GM18505 (cell line): ENCODE measurements around the gene RIPOR3.
A peak's percentile ranks its signal among the peaks of the same experiment; 100 is the strongest.

Experiments
- ATAC-seq: cut with Tn5 transposase; IDR thresholded peaks from one replicate; pipeline ENCODE4 v1.9.1; 2021; ENCODE audit not compliant: unreplicated experiment
- POLR2A ChIP-seq: IDR thresholded peaks from 4 replicates; pipeline ENCODE4 v1.6.1; 2011; ENCODE audit warnings: borderline replicate concordance; ENCODE audit not compliant: insufficient read depth, insufficient read length; ENCODE audit errors: extremely low read depth

The RIPOR3 gene

GRCh38 chr20:50594591-50595432 lies 96.5 kb downstream of the RIPOR3 start:
- no peak for ATAC-seq

GRCh38 chr20:50594231-50594590 lies 97.1 kb downstream of the RIPOR3 start:
- ATAC-seq: no peak
- no peak for TF ChIP-seq POLR2A

More at GRCh38 chr20:50594591-50595432, 96.5 kb downstream of the RIPOR3 start:
- TF ChIP-seq POLR2A: no peak

GRCh38 chr20:50593005-50593335 lies 98.4 kb downstream of the RIPOR3 start:
- ATAC-seq: no peak
- no peak for TF ChIP-seq POLR2A

- ATAC-seq: no peak
- TF ChIP-seq POLR2A: no peak
Measured at GRCh38 chr20:50592282-50593004, 98.9 kb downstream of the RIPOR3 start.

- no peak for TF ChIP-seq POLR2A
- no peak for ATAC-seq
Measured at GRCh38 chr20:50591233-50591852, 100.0 kb downstream of the RIPOR3 start.

- ATAC-seq: no peak
- no peak for TF ChIP-seq POLR2A
Measured at GRCh38 chr20:50590348-50590664, 101.0 kb downstream of the RIPOR3 start.

GRCh38 chr20:50589548-50590347 lies 101.6 kb downstream of the RIPOR3 start:
- ATAC-seq: no peak
- TF ChIP-seq POLR2A: no peak

- ATAC-seq: no peak
- no peak for TF ChIP-seq POLR2A
Measured at GRCh38 chr20:50588034-50588736, 103.2 kb downstream of the RIPOR3 start.

GRCh38 chr20:50587291-50587961 lies 103.9 kb downstream of the RIPOR3 start:
- no peak for TF ChIP-seq POLR2A
- ATAC-seq: no peak

- TF ChIP-seq POLR2A: peak; percentile 18
- no peak for ATAC-seq
Measured at GRCh38 chr20:50586531-50587232, 104.7 kb downstream of the RIPOR3 start.

- TF ChIP-seq POLR2A: no peak
- ATAC-seq: no peak
Measured at GRCh38 chr20:50585678-50586077, 105.7 kb downstream of the RIPOR3 start.

- no peak for TF ChIP-seq POLR2A
- no peak for ATAC-seq
Measured at GRCh38 chr20:50585214-50585613, 106.1 kb downstream of the RIPOR3 start.

GRCh38 chr20:50584687-50585086 lies 106.7 kb downstream of the RIPOR3 start:
- ATAC-seq: no peak
- no peak for TF ChIP-seq POLR2A
